Measurements from ENCODE around the gene ANGEL2. TPM values are rescaled to one million over a fixed set of nuclear protein-coding genes. Genes with fewer than 3 reads are reported as not detected.

Gene ANGEL2
- polyA plus RNA-seq (2013, experiment 1 of 2): 28.3 TPM
- polyA plus RNA-seq (2013, experiment 2 of 2): 21.7 TPM

GRCh38 chr1:213015099-213016050 lies at the start of gene ANGEL2:
TSS of gene ANGEL2 (minus strand) at chr1:213015867. CDS start at chr1:213015671, 196 bp downstream.
- Histone ChIP-seq H3K9ac (ENCODE audit: low read depth, low read length) (peak within 1 kb of the TSS; percentile 92), H3K27me3 (ENCODE audit: insufficient read depth, low read length) (no peaks in the 10 kb centered on the region), H3K4me1 (ENCODE audit: insufficient read depth, low read length) (peaks cover 10% of the 10 kb centered on the region; the same call in 1 of the 2 replicates), H3K27ac (ENCODE audit: low read depth, low read length) (peak within 1 kb of the TSS; percentile 86), H3K9me3 (ENCODE audit: insufficient read depth, low read depth, low read length) (no peaks in the 10 kb centered on the region), H3K4me3 (ENCODE audit: low read length) (peak within 1 kb of the TSS; percentile 77), H3K36me3 (ENCODE audit: insufficient read depth, low read length) (peaks cover 29% of the 10 kb centered on the region)
- under 1% methylated on average over 62 of the region's 66 CpGs for WGBS

GRCh38 chr1:213061263-213061662 lies 45.6 kb upstream of the ANGEL2 start:
- Histone ChIP-seq H3K27me3 (ENCODE audit: insufficient read depth, low read length) (no peaks in the 10 kb centered on the region), H3K4me3 (ENCODE audit: low read length) (no peak overlapping the region), H3K27ac (ENCODE audit: low read depth, low read length) (no peak overlapping the region), H3K9me3 (ENCODE audit: insufficient read depth, low read depth, low read length) (peaks cover 9% of the 10 kb centered on the region), H3K36me3 (ENCODE audit: insufficient read depth, low read length) (no peaks in the 10 kb centered on the region), H3K4me1 (ENCODE audit: insufficient read depth, low read length) (peaks cover 3% of the 10 kb centered on the region; the same call in 1 of the 2 replicates), H3K9ac (ENCODE audit: low read depth, low read length) (no peak overlapping the region)
- WGBS: 70% methylated on average over 1 of the region's 1 CpG

- Histone ChIP-seq H3K27me3 (ENCODE audit: insufficient read depth, low read length) (no peaks in the 10 kb centered on the region), H3K9me3 (ENCODE audit: insufficient read depth, low read depth, low read length) (peaks cover 9% of the 10 kb centered on the region), H3K36me3 (ENCODE audit: insufficient read depth, low read length) (no peaks in the 10 kb centered on the region), H3K27ac (ENCODE audit: low read depth, low read length) (no peak overlapping the region), H3K4me3 (ENCODE audit: low read length) (no peak overlapping the region), H3K9ac (ENCODE audit: low read depth, low read length) (no peak overlapping the region), H3K4me1 (ENCODE audit: insufficient read depth, low read length) (no peaks in the 10 kb centered on the region; the same call in 1 of the 2 replicates)
- WGBS: 98% methylated on average over 2 of the region's 2 CpGs
These were observed 45.2 kb upstream of the ANGEL2 start for GRCh38 chr1:213060836-213061235.

GRCh38 chr1:213057264-213058059 lies 41.8 kb upstream of the ANGEL2 start:
- Histone ChIP-seq H3K27ac (ENCODE audit: low read depth, low read length) (no peak overlapping the region), H3K27me3 (ENCODE audit: insufficient read depth, low read length) (no peaks in the 10 kb centered on the region), H3K9ac (ENCODE audit: low read depth, low read length) (no peak overlapping the region), H3K4me1 (ENCODE audit: insufficient read depth, low read length) (no peaks in the 10 kb centered on the region; the same call in 1 of the 2 replicates), H3K36me3 (ENCODE audit: insufficient read depth, low read length) (no peaks in the 10 kb centered on the region), H3K9me3 (ENCODE audit: insufficient read depth, low read depth, low read length) (peaks cover 9% of the 10 kb centered on the region), H3K4me3 (ENCODE audit: low read length) (no peak overlapping the region)
- WGBS: 84% methylated on average over 3 of the region's 5 CpGs

- Histone ChIP-seq H3K36me3 (ENCODE audit: insufficient read depth, low read length) (no peaks in the 10 kb centered on the region), H3K9ac (ENCODE audit: low read depth, low read length) (no peak overlapping the region), H3K4me3 (ENCODE audit: low read length) (no peak overlapping the region), H3K27ac (ENCODE audit: low read depth, low read length) (no peak overlapping the region), H3K9me3 (ENCODE audit: insufficient read depth, low read depth, low read length) (peaks cover 9% of the 10 kb centered on the region), H3K27me3 (ENCODE audit: insufficient read depth, low read length) (no peaks in the 10 kb centered on the region), H3K4me1 (ENCODE audit: insufficient read depth, low read length) (peaks cover 6% of the 10 kb centered on the region)
- WGBS: 98% methylated on average over 3 of the region's 3 CpGs
These were observed 40.1 kb upstream of the ANGEL2 start for GRCh38 chr1:213055767-213056166.

- no peak overlapping the region for H3K9ac ChIP-seq (ENCODE audit: low read depth, low read length)
- H3K27me3 ChIP-seq (ENCODE audit: insufficient read depth, low read length): no peaks in the 10 kb centered on the region
- no peak overlapping the region for H3K27ac ChIP-seq (ENCODE audit: low read depth, low read length)
- no peak overlapping the region for H3K4me3 ChIP-seq (ENCODE audit: low read length)
- H3K9me3 ChIP-seq (ENCODE audit: insufficient read depth, low read depth, low read length): peaks cover 9% of the 10 kb centered on the region
- peaks cover 6% of the 10 kb centered on the region for H3K4me1 ChIP-seq (ENCODE audit: insufficient read depth, low read length)
- H3K36me3 ChIP-seq (ENCODE audit: insufficient read depth, low read length): no peaks in the 10 kb centered on the region
These were observed 39.3 kb upstream of the ANGEL2 start for GRCh38 chr1:213054733-213055591.

- no peak overlapping the region for H3K9ac ChIP-seq (ENCODE audit: low read depth, low read length)
- peaks cover 7% of the 10 kb centered on the region for H3K9me3 ChIP-seq (ENCODE audit: insufficient read depth, low read depth, low read length)
- no CpG with 5 or more reads among the region's 2 CpGs for WGBS
- no peak overlapping the region for H3K27ac ChIP-seq (ENCODE audit: low read depth, low read length)
- H3K4me3 ChIP-seq (ENCODE audit: low read length): no peak overlapping the region
- no peaks in the 10 kb centered on the region for H3K36me3 ChIP-seq (ENCODE audit: insufficient read depth, low read length)
- H3K4me1 ChIP-seq (ENCODE audit: insufficient read depth, low read length): peaks cover 9% of the 10 kb centered on the region
- no peaks in the 10 kb centered on the region for H3K27me3 ChIP-seq (ENCODE audit: insufficient read depth, low read length)
These were observed 38.5 kb upstream of the ANGEL2 start for GRCh38 chr1:213054142-213054541.

GRCh38 chr1:213053455-213053854 lies 37.8 kb upstream of the ANGEL2 start:
- peaks cover under 1% of the 10 kb centered on the region; the same call in 1 of the 2 replicates for H3K9me3 ChIP-seq (ENCODE audit: insufficient read depth, low read depth, low read length)
- H3K36me3 ChIP-seq (ENCODE audit: insufficient read depth, low read length): no peaks in the 10 kb centered on the region
- peaks cover 14% of the 10 kb centered on the region for H3K4me1 ChIP-seq (ENCODE audit: insufficient read depth, low read length)
- H3K4me3 ChIP-seq (ENCODE audit: low read length): no peak overlapping the region
- no peak overlapping the region for H3K9ac ChIP-seq (ENCODE audit: low read depth, low read length)
- no peak overlapping the region for H3K27ac ChIP-seq (ENCODE audit: low read depth, low read length)
- H3K27me3 ChIP-seq (ENCODE audit: insufficient read depth, low read length): no peaks in the 10 kb centered on the region

- Histone ChIP-seq H3K4me3 (ENCODE audit: low read length) (peak overlapping the region; percentile 97), H3K4me1 (ENCODE audit: insufficient read depth, low read length) (peaks cover 14% of the 10 kb centered on the region), H3K9me3 (ENCODE audit: insufficient read depth, low read depth, low read length) (no peaks in the 10 kb centered on the region; the same call in 1 of the 2 replicates), H3K27ac (ENCODE audit: low read depth, low read length) (no peak overlapping the region), H3K27me3 (ENCODE audit: insufficient read depth, low read length) (no peaks in the 10 kb centered on the region), H3K9ac (ENCODE audit: low read depth, low read length) (peak overlapping the region; percentile 57), H3K36me3 (ENCODE audit: insufficient read depth, low read length) (no peaks in the 10 kb centered on the region)
- WGBS: 37% methylated on average over 2 of the region's 2 CpGs
These were observed 36.2 kb upstream of the ANGEL2 start for GRCh38 chr1:213051881-213052202.

- peaks cover 14% of the 10 kb centered on the region for H3K4me1 ChIP-seq (ENCODE audit: insufficient read depth, low read length)
- peak within 1 kb of the TSS; percentile 97 for H3K4me3 ChIP-seq (ENCODE audit: low read length)
- H3K27ac ChIP-seq (ENCODE audit: low read depth, low read length): peak within 1 kb of the TSS; percentile 69
- under 1% methylated on average over 42 of the region's 42 CpGs for WGBS
- no peaks in the 10 kb centered on the region; the same call in 1 of the 2 replicates for H3K9me3 ChIP-seq (ENCODE audit: insufficient read depth, low read depth, low read length)
- H3K9ac ChIP-seq (ENCODE audit: low read depth, low read length): peak within 1 kb of the TSS; percentile 57
- no peaks in the 10 kb centered on the region for H3K36me3 ChIP-seq (ENCODE audit: insufficient read depth, low read length)
- no peaks in the 10 kb centered on the region for H3K27me3 ChIP-seq (ENCODE audit: insufficient read depth, low read length)
These were observed 35.6 kb upstream of the ANGEL2 start, which contains the start of gene RPS6KC1 for GRCh38 chr1:213051127-213051880. TSS of gene RPS6KC1 (plus strand) at chr1:213051241. CDS start at chr1:213051405, 164 bp downstream.

Measured in HUES64 (cell line).